Rectal smooth muscle tissue (tissue), 1 donor: Measurements from ENCODE around the gene TMEM212.

ENCODE experiments used
- H3K27ac ChIP-seq: one replicate; pipeline ENCODE4 v1.7.0; 2013; ENCODE audit warnings: low read depth, low read length, inconsistent platforms
- H3K27me3 ChIP-seq: one replicate; pipeline ENCODE4 v1.7.0; 2013; ENCODE audit warnings: low read length; ENCODE audit not compliant: control insufficient read depth, insufficient read depth
- H3K36me3 ChIP-seq: one replicate; pipeline ENCODE4 v1.7.0; 2013; ENCODE audit warnings: low read length; ENCODE audit not compliant: control insufficient read depth, insufficient read depth
- H3K4me1 ChIP-seq: one replicate; pipeline ENCODE4 v1.7.0; 2013; ENCODE audit warnings: low read length; ENCODE audit not compliant: control insufficient read depth, insufficient read depth
- H3K4me3 ChIP-seq: one replicate; pipeline ENCODE4 v1.7.0; 2013; ENCODE audit warnings: low read length
- H3K9ac ChIP-seq: one replicate; pipeline ENCODE4 v1.7.0; 2013; ENCODE audit warnings: low read length

TMEM212 gene

DNA sequence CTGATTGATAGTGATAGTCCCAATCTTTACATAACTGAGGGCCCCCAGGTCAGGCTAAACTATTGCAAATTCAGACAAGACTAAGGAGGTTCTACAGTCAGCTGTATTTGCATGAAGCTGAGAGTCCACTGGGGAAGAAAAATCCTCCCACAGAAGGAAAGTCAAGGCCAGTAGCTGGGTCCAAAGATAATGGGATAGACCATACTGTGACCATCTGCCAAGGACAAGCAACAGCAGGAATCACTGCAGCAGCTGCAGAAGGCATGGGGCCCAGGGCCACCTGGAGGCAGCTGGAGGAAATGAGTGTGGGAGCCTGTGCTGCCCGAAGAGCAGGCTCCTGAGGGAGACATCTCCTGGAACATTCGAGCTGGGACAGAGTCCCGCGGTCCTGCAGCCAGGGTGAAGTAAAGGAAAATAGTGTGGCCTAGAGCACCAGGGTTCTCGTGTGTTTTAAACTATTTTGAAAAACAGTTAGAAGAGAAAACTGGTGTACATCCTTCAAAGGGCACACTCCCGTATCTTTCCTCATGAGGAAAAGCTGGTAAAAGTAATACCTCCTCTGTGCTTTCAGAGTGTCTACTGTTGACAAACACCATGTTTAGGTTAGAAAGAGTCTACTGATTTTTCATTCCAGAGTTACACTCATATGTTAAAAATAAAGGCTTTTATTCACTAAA, 13.2 kb upstream of the TMEM212 start:
- Histone ChIP-seq H3K9ac (no peak overlapping the region), H3K27me3 (no peaks in the 10 kb centered on the region), H3K27ac (no peak overlapping the region), H3K36me3 (no peaks in the 10 kb centered on the region), H3K4me3 (no peak overlapping the region), H3K4me1 (peaks cover 4% of the 10 kb centered on the region)

DNA sequence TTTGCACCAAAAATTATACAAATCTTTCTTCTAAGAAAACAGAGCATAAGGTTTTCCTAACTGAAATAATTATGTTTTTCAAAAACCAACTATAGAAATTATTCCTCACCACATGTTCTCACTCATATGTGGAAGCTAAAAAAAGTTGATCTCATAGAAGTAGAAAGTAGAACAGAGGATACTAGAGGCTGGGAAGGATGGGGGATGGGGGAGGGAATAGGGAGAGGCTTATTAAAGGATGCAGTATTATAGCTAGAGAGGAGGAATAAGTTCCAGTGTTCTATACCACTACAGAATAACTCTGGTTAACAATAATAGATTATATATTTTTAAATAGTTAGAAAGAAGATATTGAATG, 12.7 kb upstream of the TMEM212 start:
- Histone ChIP-seq H3K36me3 (no peaks in the 10 kb centered on the region), H3K4me3 (no peak overlapping the region), H3K4me1 (peaks cover 4% of the 10 kb centered on the region), H3K9ac (no peak overlapping the region), H3K27me3 (no peaks in the 10 kb centered on the region), H3K27ac (no peak overlapping the region)

DNA sequence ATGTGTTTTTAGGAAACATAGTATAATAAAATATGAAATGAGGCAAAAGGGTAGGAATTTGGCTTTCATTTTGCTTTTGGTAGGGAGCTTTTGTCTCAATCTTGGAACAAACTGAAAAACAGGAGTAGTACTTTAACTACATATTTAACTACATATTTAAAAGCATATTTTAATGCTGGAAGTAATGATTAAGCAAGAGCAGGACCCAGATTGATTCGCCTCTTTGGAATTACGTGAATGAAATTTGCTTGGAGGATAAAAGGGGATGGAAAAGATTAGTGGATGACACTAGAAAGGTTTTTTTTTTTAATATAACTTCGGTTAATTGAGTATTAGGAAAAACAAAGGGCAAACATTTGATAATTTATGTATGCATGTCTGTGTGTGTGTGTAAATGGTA, 11.2 kb upstream of the TMEM212 start:
- Histone ChIP-seq H3K27ac (no peak overlapping the region), H3K9ac (no peak overlapping the region), H3K27me3 (no peaks in the 10 kb centered on the region), H3K36me3 (no peaks in the 10 kb centered on the region), H3K4me1 (peaks cover 4% of the 10 kb centered on the region), H3K4me3 (no peak overlapping the region)

DNA sequence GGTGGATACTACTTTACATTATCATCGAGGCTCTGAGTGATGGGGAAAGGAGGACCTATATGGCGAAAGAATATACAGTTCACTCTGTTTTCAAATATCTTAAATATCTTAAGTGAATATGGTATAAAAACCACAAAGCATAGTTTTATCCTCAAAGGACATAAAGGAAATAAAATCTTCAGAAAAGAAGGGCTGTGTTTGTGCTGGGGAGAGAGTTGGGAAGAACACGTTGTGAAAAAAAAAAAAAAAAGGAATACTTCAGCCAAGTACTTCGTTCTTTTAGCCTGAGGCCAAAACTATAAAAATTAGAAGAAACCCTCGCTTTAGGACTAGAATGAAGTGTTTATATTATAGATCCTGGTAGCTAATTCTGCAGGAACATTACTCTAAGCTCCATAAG, 10.2 kb upstream of the TMEM212 start:
- Histone ChIP-seq H3K9ac (no peak overlapping the region), H3K36me3 (no peaks in the 10 kb centered on the region), H3K27ac (no peak overlapping the region), H3K27me3 (no peaks in the 10 kb centered on the region), H3K4me3 (no peak overlapping the region), H3K4me1 (peaks cover 8% of the 10 kb centered on the region)

DNA sequence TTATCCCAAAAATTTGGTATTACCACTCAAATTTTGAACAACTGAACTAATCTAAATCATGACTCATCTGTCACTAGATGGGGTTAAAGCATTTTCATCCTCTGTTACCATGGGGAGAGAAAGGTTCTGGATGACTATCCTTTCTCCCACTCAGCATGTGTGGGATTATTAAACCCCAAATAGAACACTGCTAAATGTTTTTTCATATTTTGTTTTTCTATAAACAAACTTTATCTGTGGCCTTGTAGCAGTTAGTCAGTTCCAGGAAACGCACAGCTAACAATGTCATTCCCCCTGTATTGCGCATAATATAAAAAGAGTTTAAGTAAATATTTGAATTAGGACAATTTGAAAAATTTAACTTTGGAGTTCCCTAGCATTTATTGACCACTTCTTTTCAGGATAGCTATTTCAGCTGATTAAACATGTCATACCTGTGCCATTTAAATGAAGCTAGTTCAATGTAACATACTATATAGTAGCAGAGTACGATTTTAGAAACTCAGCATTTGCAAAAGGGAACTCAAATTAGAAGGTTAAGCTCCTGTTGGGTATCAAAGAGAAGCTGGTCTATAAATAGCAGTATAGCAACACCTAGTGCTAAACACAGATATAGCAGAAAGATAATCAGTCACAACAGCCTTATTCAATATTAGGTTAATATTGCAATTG, 9.2 kb upstream of the TMEM212 start:
- Histone ChIP-seq H3K9ac (no peak overlapping the region), H3K4me3 (no peak overlapping the region), H3K27me3 (no peaks in the 10 kb centered on the region), H3K4me1 (peaks cover 8% of the 10 kb centered on the region), H3K36me3 (no peaks in the 10 kb centered on the region), H3K27ac (no peak overlapping the region)

DNA sequence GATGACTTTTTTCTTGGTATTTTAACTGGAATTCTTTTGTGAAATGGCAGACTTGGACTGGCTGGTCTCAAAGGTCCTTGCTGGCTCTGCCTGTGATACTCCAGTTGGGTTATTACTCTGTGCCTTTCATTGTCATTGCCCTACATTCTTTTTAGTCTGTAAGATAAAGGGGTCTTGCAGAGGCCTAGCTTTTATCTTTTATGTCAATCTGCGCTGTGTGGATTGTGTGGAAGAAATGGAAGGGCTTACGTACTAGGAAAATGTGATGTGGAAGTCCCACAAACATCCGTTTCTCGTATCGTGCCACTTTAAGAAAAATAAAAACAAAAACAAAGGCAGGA, 8.7 kb upstream of the TMEM212 start:
- H3K9ac ChIP-seq, result no peak overlapping the region
- no peak overlapping the region for H3K4me3 ChIP-seq
- H3K27ac ChIP-seq, result no peak overlapping the region
- no peaks in the 10 kb centered on the region for H3K27me3 ChIP-seq
- H3K4me1 ChIP-seq, result peaks cover 8% of the 10 kb centered on the region
- no peaks in the 10 kb centered on the region for H3K36me3 ChIP-seq

DNA sequence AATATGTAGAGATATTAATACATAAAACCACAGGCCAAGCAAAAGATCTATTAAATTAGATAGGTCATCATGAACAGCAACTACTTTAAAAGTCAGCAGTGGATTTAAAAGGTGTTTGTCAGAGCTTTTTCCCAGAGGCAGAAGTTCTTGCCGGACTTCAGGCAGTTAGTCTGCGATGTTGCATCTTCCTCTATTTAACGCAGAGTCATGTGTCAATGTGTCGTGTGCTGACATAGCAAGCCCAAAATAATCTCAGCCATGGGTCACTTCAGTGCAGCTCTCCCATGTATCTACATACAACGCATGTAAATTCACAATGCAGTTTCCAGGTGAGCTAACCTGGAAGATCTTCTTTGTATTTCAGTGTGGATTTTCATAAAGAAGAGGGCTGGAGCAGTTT, 8.0 kb upstream of the TMEM212 start:
- Histone ChIP-seq H3K27ac (no peak overlapping the region), H3K4me3 (no peak overlapping the region), H3K36me3 (no peaks in the 10 kb centered on the region), H3K27me3 (no peaks in the 10 kb centered on the region), H3K4me1 (peaks cover 8% of the 10 kb centered on the region), H3K9ac (no peak overlapping the region)

DNA sequence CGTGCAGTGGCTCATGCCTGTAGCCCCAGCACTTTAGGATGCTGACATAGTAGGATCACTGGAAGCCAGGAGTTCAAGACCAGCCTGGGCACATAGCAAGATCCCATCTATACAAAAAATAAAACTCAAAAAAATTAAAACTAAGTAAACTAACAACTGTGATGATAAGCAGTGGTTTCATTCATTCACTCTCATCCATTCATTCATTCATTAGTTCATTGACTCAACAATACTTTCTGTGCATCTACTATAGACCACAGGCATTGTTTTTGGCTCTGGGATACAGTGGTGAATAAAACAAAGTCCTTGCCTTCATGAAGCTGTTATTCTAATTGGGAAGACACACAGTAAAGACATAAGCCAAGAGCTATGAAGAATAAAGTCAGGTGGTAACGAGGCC, 7.5 kb upstream of the TMEM212 start:
- Histone ChIP-seq H3K9ac (no peak overlapping the region), H3K27me3 (no peaks in the 10 kb centered on the region), H3K27ac (no peak overlapping the region), H3K4me1 (peaks cover 8% of the 10 kb centered on the region), H3K4me3 (no peak overlapping the region), H3K36me3 (no peaks in the 10 kb centered on the region)

DNA sequence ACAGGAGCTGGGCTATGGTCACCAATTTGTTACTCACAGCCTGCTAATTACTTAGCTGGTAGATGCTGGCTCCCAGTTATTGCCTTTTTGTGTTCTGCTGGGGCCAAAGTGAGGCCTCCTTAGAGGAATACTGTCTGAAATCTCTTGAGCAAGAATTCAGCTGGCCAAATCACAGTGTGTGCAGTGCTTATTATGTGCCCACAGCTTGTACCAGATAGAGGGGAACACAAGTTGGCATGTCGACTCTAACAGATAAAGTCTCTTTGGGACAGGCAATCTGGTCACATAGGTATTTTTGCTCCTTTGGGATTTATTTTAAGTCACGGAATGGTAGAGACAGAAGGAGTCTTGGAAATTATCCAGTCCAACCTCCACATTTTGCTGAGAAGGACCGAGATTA, 6.3 kb upstream of the TMEM212 start:
- no peak overlapping the region for H3K9ac ChIP-seq
- no peak overlapping the region for H3K27ac ChIP-seq
- H3K27me3 ChIP-seq, result no peaks in the 10 kb centered on the region
- peaks cover 8% of the 10 kb centered on the region for H3K4me1 ChIP-seq
- no peak overlapping the region for H3K4me3 ChIP-seq
- no peaks in the 10 kb centered on the region for H3K36me3 ChIP-seq

DNA sequence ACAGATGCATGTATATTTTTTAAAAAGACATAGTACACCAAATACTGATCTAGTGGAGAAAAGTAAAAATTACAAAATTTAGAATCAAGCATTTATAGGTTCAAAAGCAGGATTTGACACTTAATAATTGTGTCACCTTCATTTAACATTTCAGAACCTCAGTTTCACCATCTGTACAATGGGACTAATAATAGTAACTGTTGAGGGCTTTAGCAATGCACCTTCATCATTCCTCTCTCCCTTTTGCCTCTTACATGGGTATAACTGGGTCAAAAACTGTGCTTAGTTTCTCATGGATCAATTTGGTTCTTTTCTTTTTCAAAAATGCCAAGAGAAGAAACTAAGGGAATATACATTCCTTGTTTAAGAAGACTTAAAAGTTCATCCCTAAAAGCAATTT, 5.5 kb upstream of the TMEM212 start:
- Histone ChIP-seq H3K27ac (peak overlapping the region; percentile 77), H3K4me3 (no peak overlapping the region), H3K36me3 (no peaks in the 10 kb centered on the region), H3K27me3 (no peaks in the 10 kb centered on the region), H3K4me1 (peaks cover 11% of the 10 kb centered on the region), H3K9ac (no peak overlapping the region)

DNA sequence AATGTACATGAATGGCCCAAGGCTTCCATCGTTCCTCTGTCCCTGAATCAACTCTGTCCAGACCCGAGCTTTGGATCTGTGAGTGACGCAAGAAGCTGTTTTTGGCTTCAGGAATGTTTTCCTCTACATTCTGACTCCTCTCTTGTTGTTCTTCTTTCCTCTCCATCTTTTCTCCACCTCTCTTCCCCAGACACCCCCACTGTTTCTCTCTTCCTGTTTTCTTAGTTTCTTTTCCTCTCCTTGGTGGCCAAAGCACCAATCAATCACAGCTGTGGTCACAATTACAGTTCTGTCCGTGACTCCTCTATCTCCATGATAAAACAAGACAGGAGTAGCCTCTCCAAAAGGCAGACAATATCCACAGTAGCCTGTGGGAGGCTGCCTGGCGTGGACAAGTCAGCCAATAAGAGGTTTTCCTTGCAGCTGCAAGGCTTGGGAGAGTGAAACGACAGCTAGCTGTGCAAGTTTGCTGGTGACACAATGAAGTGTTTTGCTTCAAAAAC, 4.9 kb upstream of the TMEM212 start:
- no peak overlapping the region for H3K9ac ChIP-seq

DNA sequence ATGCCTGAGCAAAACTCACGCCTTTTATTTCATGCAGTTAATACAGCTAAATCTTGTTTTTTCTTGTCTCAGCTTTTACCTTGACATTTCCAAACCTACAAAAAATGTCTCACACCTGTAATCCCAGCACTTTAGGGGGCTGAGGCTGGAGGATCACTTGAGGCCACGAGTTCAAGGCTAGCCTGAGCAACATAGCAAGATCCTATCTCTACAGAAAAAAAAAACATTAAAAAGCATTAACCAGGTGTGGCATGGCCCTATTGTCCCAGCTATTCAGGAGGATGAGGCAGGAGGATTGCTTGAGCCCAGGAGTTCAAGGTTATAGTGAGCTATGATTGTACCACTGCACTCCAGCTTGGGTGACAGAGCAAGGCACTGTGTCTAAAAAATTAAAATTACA, 3.9 kb upstream of the TMEM212 start:
- Histone ChIP-seq H3K4me1 (peaks cover 10% of the 10 kb centered on the region), H3K27me3 (no peaks in the 10 kb centered on the region), H3K4me3 (no peak overlapping the region), H3K36me3 (no peaks in the 10 kb centered on the region), H3K9ac (no peak overlapping the region), H3K27ac (no peak overlapping the region)

More for the DNA sequence above, 4.9 kb upstream of the TMEM212 start:
- Histone ChIP-seq H3K4me1 (peaks cover 11% of the 10 kb centered on the region), H3K27me3 (no peaks in the 10 kb centered on the region), H3K27ac (peak overlapping the region; percentile 77), H3K4me3 (no peak overlapping the region), H3K36me3 (no peaks in the 10 kb centered on the region)

DNA sequence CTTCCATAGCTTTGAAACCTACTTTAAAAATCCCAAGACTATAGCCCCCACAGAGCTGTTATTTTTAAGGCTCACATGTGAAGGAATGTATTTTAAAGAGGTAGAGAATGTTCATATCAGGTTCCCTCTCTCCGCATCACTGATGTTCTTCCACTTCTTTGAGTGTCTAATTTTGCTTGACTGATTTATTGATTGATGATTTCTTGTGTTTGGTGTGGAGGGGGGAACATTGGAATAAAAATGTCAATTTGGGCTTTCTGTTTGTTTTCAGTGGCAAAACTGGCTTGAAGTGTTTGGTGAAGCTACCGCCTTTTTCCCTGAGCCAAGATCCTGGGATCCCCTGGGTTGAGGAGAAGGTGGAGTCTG, 2.7 kb upstream of the TMEM212 start:
- Histone ChIP-seq H3K4me1 (peaks cover 9% of the 10 kb centered on the region), H3K9ac (no peak overlapping the region), H3K4me3 (no peak overlapping the region), H3K27me3 (no peaks in the 10 kb centered on the region), H3K27ac (no peak overlapping the region), H3K36me3 (no peaks in the 10 kb centered on the region)
